OCI-LY1 (cell line): ENCODE results near the gene SSMEM1.

ENCODE experiments used
- EZH2 ChIP-seq: fragments of 200-600 bp; sonication (generic), shearing (Covaris generic); IDR thresholded peaks from 2 replicates; pipeline ENCODE4 v1.8.0; 2017; ENCODE audit warnings: borderline replicate concordance, mixed run types, mild to moderate bottlenecking, antibody characterized with exemption, low read length, moderate library complexity, mixed read lengths
- TF ChIP-seq, protein P1 (sequence below): fragments of 200-600 bp; sonication (generic), shearing (Covaris generic); IDR thresholded peaks from 2 replicates; pipeline ENCODE4 v1.5.1; 2017; ENCODE audit warnings: mild to moderate bottlenecking, antibody characterized with exemption, low read length, moderate library complexity, mixed read lengths

DNA sequence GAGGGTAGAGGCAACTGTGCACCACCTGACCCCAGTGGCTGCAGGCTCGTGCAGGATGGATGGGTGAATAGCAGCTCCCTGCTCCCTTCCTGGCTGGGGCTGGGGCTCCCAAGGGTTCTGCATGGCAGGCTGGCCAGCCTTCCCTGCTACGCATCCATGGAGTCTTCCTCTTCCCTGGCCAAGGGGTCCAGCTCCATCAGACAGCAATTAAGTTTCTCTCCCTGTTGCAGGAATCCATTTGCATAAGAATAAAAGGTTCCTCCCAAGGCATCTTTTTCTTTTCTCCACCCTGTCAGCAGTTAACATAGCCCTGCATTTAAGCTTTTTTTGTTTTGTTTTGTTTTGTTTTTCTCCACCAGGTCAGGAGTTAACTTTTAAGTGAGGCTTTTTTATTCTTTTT, 49.0 kb downstream of the SSMEM1 start:
- no peak for TF ChIP-seq EZH2
- TF ChIP-seq, protein P1, sequence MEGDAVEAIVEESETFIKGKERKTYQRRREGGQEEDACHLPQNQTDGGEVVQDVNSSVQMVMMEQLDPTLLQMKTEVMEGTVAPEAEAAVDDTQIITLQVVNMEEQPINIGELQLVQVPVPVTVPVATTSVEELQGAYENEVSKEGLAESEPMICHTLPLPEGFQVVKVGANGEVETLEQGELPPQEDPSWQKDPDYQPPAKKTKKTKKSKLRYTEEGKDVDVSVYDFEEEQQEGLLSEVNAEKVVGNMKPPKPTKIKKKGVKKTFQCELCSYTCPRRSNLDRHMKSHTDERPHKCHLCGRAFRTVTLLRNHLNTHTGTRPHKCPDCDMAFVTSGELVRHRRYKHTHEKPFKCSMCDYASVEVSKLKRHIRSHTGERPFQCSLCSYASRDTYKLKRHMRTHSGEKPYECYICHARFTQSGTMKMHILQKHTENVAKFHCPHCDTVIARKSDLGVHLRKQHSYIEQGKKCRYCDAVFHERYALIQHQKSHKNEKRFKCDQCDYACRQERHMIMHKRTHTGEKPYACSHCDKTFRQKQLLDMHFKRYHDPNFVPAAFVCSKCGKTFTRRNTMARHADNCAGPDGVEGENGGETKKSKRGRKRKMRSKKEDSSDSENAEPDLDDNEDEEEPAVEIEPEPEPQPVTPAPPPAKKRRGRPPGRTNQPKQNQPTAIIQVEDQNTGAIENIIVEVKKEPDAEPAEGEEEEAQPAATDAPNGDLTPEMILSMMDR, result no peak
